H9 (cell line): ENCODE results near the gene CACNB4. TPM values are rescaled to one million over a fixed set of nuclear protein-coding genes. Genes with fewer than 3 reads are reported as not detected.

Source experiments
- DNase-seq: peaks from one replicate; pipeline ENCODE4 v3.0.0-alpha.2; 2017
- H2AFZ ChIP-seq: one replicate; pipeline ENCODE4 v1.6.1; 2013; ENCODE audit warnings: mild to moderate bottlenecking, low read length, control low read depth, moderate library complexity
- H2AK5ac ChIP-seq: 2 replicates; pipeline ENCODE4 v1.6.1; 2013; ENCODE audit warnings: low read length, control low read depth, mixed read lengths; ENCODE audit not compliant: insufficient read length
- H2BK120ac ChIP-seq: one replicate; pipeline ENCODE4 v1.6.1; 2013; ENCODE audit warnings: low read depth, mild to moderate bottlenecking, low read length, control low read depth, inconsistent platforms; ENCODE audit not compliant: poor library complexity, severe bottlenecking
- H2BK12ac ChIP-seq: 2 replicates; pipeline ENCODE4 v1.6.1; 2013; ENCODE audit warnings: low read length, control low read depth, mixed read lengths, low read depth; ENCODE audit not compliant: insufficient read length
- H2BK15ac ChIP-seq: 2 replicates; pipeline ENCODE4 v1.6.1; 2013; ENCODE audit warnings: low read depth, low read length, control low read depth
- H2BK20ac ChIP-seq: one replicate; pipeline ENCODE4 v1.6.1; 2013; ENCODE audit warnings: low read depth, mild to moderate bottlenecking, low read length, control low read depth, inconsistent platforms; ENCODE audit not compliant: poor library complexity, severe bottlenecking
- H2BK5ac ChIP-seq: 2 replicates; pipeline ENCODE4 v1.6.1; 2013; ENCODE audit warnings: low read length, control low read depth, mixed read lengths; ENCODE audit not compliant: insufficient read length
- H3K14ac ChIP-seq: 2 replicates; pipeline ENCODE4 v1.6.1; 2013; ENCODE audit warnings: low read length, control low read depth; ENCODE audit not compliant: insufficient read depth
- H3K18ac ChIP-seq: 2 replicates; pipeline ENCODE4 v1.6.1; 2013; ENCODE audit warnings: low read depth, mild to moderate bottlenecking, mixed read lengths, low read length, control low read depth; ENCODE audit not compliant: insufficient read length
- H3K23ac ChIP-seq: 2 replicates; pipeline ENCODE4 v1.6.1; 2013; ENCODE audit warnings: low read length, control low read depth, mixed read lengths, low read depth; ENCODE audit not compliant: insufficient read length
- H3K23me2 ChIP-seq: 2 replicates; pipeline ENCODE4 v1.6.1; 2013; ENCODE audit warnings: low read depth, mild to moderate bottlenecking, mixed read lengths, low read length, control low read depth; ENCODE audit not compliant: insufficient read length, poor library complexity, severe bottlenecking
- H3K27ac ChIP-seq: 2 replicates; pipeline ENCODE4 v1.5.1; 2013; ENCODE audit warnings: low read length, control low read depth, mixed read lengths, low read depth; ENCODE audit not compliant: insufficient read length
- H3K27me3 ChIP-seq: 2 replicates; pipeline ENCODE4 v1.6.1; 2013; ENCODE audit warnings: low read length, control low read depth, inconsistent platforms; ENCODE audit not compliant: insufficient read depth
- H3K4ac ChIP-seq: 2 replicates; pipeline ENCODE4 v1.6.1; 2013; ENCODE audit warnings: low read depth, mild to moderate bottlenecking, control low read depth, inconsistent platforms, low read length, moderate library complexity
- H3K4me1 ChIP-seq: 2 replicates; pipeline ENCODE4 v1.6.1; 2013; ENCODE audit warnings: low read length, control low read depth, inconsistent platforms; ENCODE audit not compliant: insufficient read depth
- H3K4me2 ChIP-seq: 2 replicates; pipeline ENCODE4 v1.6.1; 2013; ENCODE audit warnings: low read length, control low read depth, mixed read lengths; ENCODE audit not compliant: insufficient read length, insufficient read depth
- H3K56ac ChIP-seq: 2 replicates; pipeline ENCODE4 v1.6.1; 2013; ENCODE audit warnings: low read depth, mild to moderate bottlenecking, mixed read lengths, low read length, control low read depth; ENCODE audit not compliant: insufficient read length
- H3K79me1 ChIP-seq: 2 replicates; pipeline ENCODE4 v1.6.1; 2013; ENCODE audit warnings: low read depth, mild to moderate bottlenecking, moderate library complexity, low read length, control low read depth, inconsistent platforms; ENCODE audit not compliant: insufficient read depth, poor library complexity, severe bottlenecking
- H3K79me2 ChIP-seq: 2 replicates; pipeline ENCODE4 v1.6.1; 2013; ENCODE audit warnings: low read length, control low read depth, inconsistent platforms; ENCODE audit not compliant: insufficient read depth
- H3K9ac ChIP-seq: 2 replicates; pipeline ENCODE4 v1.6.1; 2013; ENCODE audit warnings: low read length, control low read depth, mixed read lengths; ENCODE audit not compliant: insufficient read length; ENCODE audit errors: extremely low read depth
- H3K9me3 ChIP-seq: one replicate; pipeline ENCODE4 v1.6.1; 2013; ENCODE audit warnings: low read depth, low read length, inconsistent platforms; ENCODE audit not compliant: control insufficient read depth
- H3T11ph ChIP-seq: one replicate; pipeline ENCODE4 v1.6.1; 2013; ENCODE audit warnings: mild to moderate bottlenecking, low read length, control low read depth, inconsistent platforms
- H4K20me1 ChIP-seq: one replicate; pipeline ENCODE4 v1.6.1; 2013; ENCODE audit not compliant: control insufficient read depth, insufficient read length, insufficient read depth
- H4K5ac ChIP-seq: 2 replicates; pipeline ENCODE4 v1.6.1; 2013; ENCODE audit warnings: low read depth, mild to moderate bottlenecking, mixed read lengths, low read length, control low read depth; ENCODE audit not compliant: insufficient read length
- H4K8ac ChIP-seq: replicated peaks from 2 replicates; pipeline ENCODE4 v1.6.1; 2013; ENCODE audit warnings: low read length, control low read depth, mixed read lengths, low read depth; ENCODE audit not compliant: insufficient read length
- H4K91ac ChIP-seq: 2 replicates; pipeline ENCODE4 v1.6.1; 2013; ENCODE audit warnings: low read depth, mild to moderate bottlenecking, moderate library complexity, mixed read lengths, low read length, control low read depth; ENCODE audit not compliant: insufficient read length
- H3K27ac Mint-ChIP-seq, 3 experiments: 2 replicates in 2 of 3; 3 replicates in 1 of 3; pipeline ENCODE4 v1.8.0; 2020 to 2021; ENCODE audit warnings: mixed read lengths in 3 of 3, mild to moderate bottlenecking in 1 of 3, moderate library complexity in 1 of 3
- H3K27me3 Mint-ChIP-seq: 2 replicates; pipeline ENCODE4 v1.8.0; 2021; ENCODE audit warnings: low read depth, mild to moderate bottlenecking, moderate library complexity, mixed read lengths
- H3K36me3 Mint-ChIP-seq, 3 experiments: 2 replicates in 2 of 3; 3 replicates in 1 of 3; pipeline ENCODE4 v1.8.0; 2020 to 2021; ENCODE audit warnings: low read depth in 3 of 3, mixed read lengths in 3 of 3; ENCODE audit not compliant: insufficient read depth in 1 of 3
- H3K4me1 Mint-ChIP-seq, 2 experiments: 2 replicates each; pipeline ENCODE4 v1.8.0; 2020; ENCODE audit warnings: mixed read lengths in 2 of 2
- H3K4me3 Mint-ChIP-seq, 2 experiments: 2 replicates in 1 of 2; 3 replicates in 1 of 2; pipeline ENCODE4 v1.8.0; 2020 to 2021; ENCODE audit warnings: mild to moderate bottlenecking in 2 of 2, mixed read lengths in 2 of 2, moderate library complexity in 1 of 2
- H3K9me3 Mint-ChIP-seq, 2 experiments: 2 replicates in 1 of 2; 3 replicates in 1 of 2; pipeline ENCODE4 v1.8.0; 2020; ENCODE audit warnings: mild to moderate bottlenecking in 2 of 2, mixed read lengths in 2 of 2, moderate library complexity in 1 of 2
- WGBS: extraction: QIAGEN DNeasy Blood & Tissue Kit; methylation state at CpG from one replicate; pipeline ENCODE4 v1.1.7; 2013; ENCODE audit warnings: missing lambda C conversion rate, low lambda C conversion rate, mixed read lengths; ENCODE audit not compliant: insufficient read length; ENCODE audit errors: extremely low coverage; 5-methylcytosine and 5-hydroxymethylcytosine counted together
- total RNA-seq: library from RNA; stranded (reverse); gene quantifications from 2 replicates; pipeline ENCODE4 v1.2.1, GENCODE V29; 2021
- TF ChIP-seq, protein P1 (sequence below): fragments of 200-600 bp; sonication (generic); conservative IDR thresholded peaks from 3 replicates; pipeline ENCODE4 v1.8.0; 2021; ENCODE audit warnings: antibody characterized with exemption, mild to moderate bottlenecking

Gene CACNB4
- total RNA-seq, 1 experiment from 2014 or later: 1.4 TPM

DNA sequence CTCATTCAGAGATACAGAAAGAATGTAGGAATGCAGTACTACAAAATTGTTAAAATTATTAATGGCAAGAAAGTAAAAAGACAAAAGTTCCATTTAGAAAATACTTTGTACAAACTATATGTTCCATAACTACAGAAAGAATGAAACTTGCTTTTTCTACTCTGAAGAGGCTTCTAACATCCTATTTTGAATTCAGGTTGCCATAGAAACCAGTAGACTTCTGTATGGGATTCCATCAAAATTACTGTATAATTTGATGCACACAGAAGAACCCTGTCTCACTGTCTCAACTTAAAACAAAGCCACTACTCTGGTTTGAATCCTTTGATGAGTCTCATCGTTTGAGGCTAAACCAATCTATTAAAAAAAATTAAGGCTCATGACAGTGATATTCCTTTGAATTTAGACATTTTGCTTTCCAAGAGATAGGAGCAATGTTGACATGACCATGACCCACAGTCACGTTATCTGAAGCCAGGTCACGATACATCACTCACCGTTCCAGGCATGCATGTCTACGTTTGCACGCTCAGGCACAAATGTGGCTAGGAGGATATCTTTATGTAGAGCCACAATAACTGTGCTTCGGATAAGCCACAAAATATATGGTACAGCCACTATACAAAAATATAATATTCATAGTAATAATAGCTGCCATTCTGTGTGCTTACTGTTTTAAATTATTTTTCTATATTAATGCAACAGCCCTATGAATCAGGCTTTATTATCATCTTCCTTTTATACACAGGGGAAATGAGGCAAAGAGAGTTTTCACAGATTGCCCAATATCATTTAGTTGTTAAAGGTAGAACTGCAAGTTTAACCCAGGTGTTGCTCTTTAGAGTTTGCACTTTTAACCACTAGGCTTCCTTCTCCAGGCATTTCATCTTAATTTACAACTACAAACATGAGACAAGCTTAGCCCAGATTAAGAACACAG lies 82.4 kb downstream of the CACNB4 start:
- H2BK15ac ChIP-seq: no peak overlapping the region
- H3K27me3 ChIP-seq: no peaks in the 10 kb centered on the region
- H3K56ac ChIP-seq: no peak overlapping the region
- no peak overlapping the region for H2AK5ac ChIP-seq
- H3K9ac ChIP-seq: no peak overlapping the region
- peaks cover 2% of the 10 kb centered on the region for H3K27me3 Mint-ChIP-seq
- no peak overlapping the region for H3K27ac Mint-ChIP-seq
- H3K4me1 ChIP-seq: peaks cover 2% of the 10 kb centered on the region; the same call in 1 of the 2 replicates
- no peak overlapping the region for H3T11ph ChIP-seq
- no peak overlapping the region for H3K4ac ChIP-seq
- H4K8ac ChIP-seq: no peak overlapping the region
- no peak overlapping the region for H3K4me2 ChIP-seq
- H2BK5ac ChIP-seq: no peak overlapping the region
- no peaks in the 10 kb centered on the region for H3K79me1 ChIP-seq
- H3K23ac ChIP-seq: no peak overlapping the region
- H3K14ac ChIP-seq: no peak overlapping the region
- no peak overlapping the region for H4K91ac ChIP-seq
- H3K9me3 Mint-ChIP-seq: no peaks in the 10 kb centered on the region
- H3K9me3 ChIP-seq: no peaks in the 10 kb centered on the region
- no peak overlapping the region for H2BK12ac ChIP-seq
- WGBS: no CpG with 5 or more reads among the region's 7 CpGs
- DNase-seq: no peak
- no peaks in the 10 kb centered on the region for H3K4me1 Mint-ChIP-seq
- no peaks in the 10 kb centered on the region for H3K36me3 Mint-ChIP-seq
- H4K5ac ChIP-seq: no peak overlapping the region
- H3K27ac ChIP-seq: no peak overlapping the region
- no peaks in the 10 kb centered on the region for H4K20me1 ChIP-seq
- H3K79me2 ChIP-seq: no peaks in the 10 kb centered on the region
- H2BK20ac ChIP-seq: no peak overlapping the region
- no peak overlapping the region for H3K18ac ChIP-seq
- no peak overlapping the region for H2BK120ac ChIP-seq
- TF ChIP-seq, protein P1, sequence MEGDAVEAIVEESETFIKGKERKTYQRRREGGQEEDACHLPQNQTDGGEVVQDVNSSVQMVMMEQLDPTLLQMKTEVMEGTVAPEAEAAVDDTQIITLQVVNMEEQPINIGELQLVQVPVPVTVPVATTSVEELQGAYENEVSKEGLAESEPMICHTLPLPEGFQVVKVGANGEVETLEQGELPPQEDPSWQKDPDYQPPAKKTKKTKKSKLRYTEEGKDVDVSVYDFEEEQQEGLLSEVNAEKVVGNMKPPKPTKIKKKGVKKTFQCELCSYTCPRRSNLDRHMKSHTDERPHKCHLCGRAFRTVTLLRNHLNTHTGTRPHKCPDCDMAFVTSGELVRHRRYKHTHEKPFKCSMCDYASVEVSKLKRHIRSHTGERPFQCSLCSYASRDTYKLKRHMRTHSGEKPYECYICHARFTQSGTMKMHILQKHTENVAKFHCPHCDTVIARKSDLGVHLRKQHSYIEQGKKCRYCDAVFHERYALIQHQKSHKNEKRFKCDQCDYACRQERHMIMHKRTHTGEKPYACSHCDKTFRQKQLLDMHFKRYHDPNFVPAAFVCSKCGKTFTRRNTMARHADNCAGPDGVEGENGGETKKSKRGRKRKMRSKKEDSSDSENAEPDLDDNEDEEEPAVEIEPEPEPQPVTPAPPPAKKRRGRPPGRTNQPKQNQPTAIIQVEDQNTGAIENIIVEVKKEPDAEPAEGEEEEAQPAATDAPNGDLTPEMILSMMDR: no peak
- H2AFZ ChIP-seq: no peak overlapping the region
- no peaks in the 10 kb centered on the region for H3K23me2 ChIP-seq
- no peak overlapping the region for H3K4me3 Mint-ChIP-seq
